Endothelial cell (in vitro differentiated cells): ENCODE results near the gene FDPS. TPM values are rescaled to one million over a fixed set of nuclear protein-coding genes. Genes with fewer than 3 reads are reported as not detected.

Experiments used
- DNase-seq: peaks from one replicate; pipeline ENCODE4 v3.0.0; 2021; ENCODE audit warnings: low spot score
- H3K27ac Mint-ChIP-seq: one replicate; pipeline ENCODE4 v1.8.0; 2021; ENCODE audit warnings: mixed read lengths, inconsistent platforms; ENCODE audit not compliant: unreplicated experiment
- H3K27me3 Mint-ChIP-seq: one replicate; pipeline ENCODE4 v1.8.0; 2021; ENCODE audit warnings: mild to moderate bottlenecking, moderate library complexity, mixed read lengths, inconsistent platforms; ENCODE audit not compliant: unreplicated experiment
- H3K36me3 Mint-ChIP-seq: one replicate; pipeline ENCODE4 v1.8.0; 2021; ENCODE audit warnings: mild to moderate bottlenecking, low read depth, mixed read lengths, inconsistent platforms; ENCODE audit not compliant: unreplicated experiment
- H3K4me1 Mint-ChIP-seq: one replicate; pipeline ENCODE4 v1.8.0; 2021; ENCODE audit warnings: mild to moderate bottlenecking, mixed read lengths, inconsistent platforms; ENCODE audit not compliant: unreplicated experiment
- H3K4me3 Mint-ChIP-seq: one replicate; pipeline ENCODE4 v1.8.0; 2021; ENCODE audit warnings: mild to moderate bottlenecking, mixed read lengths, inconsistent platforms; ENCODE audit not compliant: unreplicated experiment
- H3K9me3 Mint-ChIP-seq: one replicate; pipeline ENCODE4 v1.8.0; 2021; ENCODE audit warnings: mixed read lengths, inconsistent platforms; ENCODE audit not compliant: unreplicated experiment
- total RNA-seq: library from RNA; stranded (reverse); fragmentation: NEBNext Ultra II Directional; extraction: Animal tissue kit (Norgen Biotek cat#: 25700); gene quantifications from one replicate; pipeline ENCODE4 v1.2.1, GENCODE V29; 2021; ENCODE audit not compliant: unreplicated experiment
- TF ChIP-seq, protein P1 (sequence below): fragments of 200-600 bp; sonication (generic); IDR thresholded peaks from one replicate; pipeline ENCODE4 v1.5.0; 2021; ENCODE audit warnings: antibody characterized with exemption; ENCODE audit not compliant: unreplicated experiment

The FDPS gene
- total RNA-seq, 1 donor from 2014 or later = 540 TPM

DNA sequence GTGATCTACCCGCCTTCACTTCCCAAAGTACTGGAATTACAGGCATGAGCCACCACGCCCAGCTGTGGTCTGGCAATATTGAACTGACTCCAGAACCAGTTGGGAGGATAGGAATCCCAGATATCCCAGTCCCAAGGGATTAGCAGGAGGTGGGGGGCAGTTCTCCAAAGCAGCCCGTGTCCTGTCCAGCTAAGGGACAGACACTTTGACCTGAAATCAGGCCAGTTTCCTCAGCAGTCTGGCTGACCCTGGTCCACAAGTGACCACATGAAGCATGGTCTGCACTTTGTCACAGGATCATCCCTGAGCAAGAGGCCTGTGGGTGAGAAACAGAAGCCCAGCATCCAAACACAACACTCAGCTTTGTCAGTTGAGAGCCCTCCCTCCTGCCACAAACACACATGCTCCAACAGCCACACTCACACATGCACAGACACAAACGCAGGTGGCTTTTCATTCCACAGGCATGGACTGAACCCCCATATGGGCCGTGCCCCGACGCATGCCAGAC, 2.7 kb upstream of the FDPS start:
- Mint-ChIP-seq H3K9me3 (no peaks in the 10 kb centered on the region), H3K27me3 (peaks cover 31% of the 10 kb centered on the region), H3K36me3 (peaks cover 18% of the 10 kb centered on the region), H3K4me3 (no peak overlapping the region), H3K27ac (no peak overlapping the region), H3K4me1 (peaks cover 28% of the 10 kb centered on the region)
- DNase-seq = no peak
- TF ChIP-seq, protein P1, sequence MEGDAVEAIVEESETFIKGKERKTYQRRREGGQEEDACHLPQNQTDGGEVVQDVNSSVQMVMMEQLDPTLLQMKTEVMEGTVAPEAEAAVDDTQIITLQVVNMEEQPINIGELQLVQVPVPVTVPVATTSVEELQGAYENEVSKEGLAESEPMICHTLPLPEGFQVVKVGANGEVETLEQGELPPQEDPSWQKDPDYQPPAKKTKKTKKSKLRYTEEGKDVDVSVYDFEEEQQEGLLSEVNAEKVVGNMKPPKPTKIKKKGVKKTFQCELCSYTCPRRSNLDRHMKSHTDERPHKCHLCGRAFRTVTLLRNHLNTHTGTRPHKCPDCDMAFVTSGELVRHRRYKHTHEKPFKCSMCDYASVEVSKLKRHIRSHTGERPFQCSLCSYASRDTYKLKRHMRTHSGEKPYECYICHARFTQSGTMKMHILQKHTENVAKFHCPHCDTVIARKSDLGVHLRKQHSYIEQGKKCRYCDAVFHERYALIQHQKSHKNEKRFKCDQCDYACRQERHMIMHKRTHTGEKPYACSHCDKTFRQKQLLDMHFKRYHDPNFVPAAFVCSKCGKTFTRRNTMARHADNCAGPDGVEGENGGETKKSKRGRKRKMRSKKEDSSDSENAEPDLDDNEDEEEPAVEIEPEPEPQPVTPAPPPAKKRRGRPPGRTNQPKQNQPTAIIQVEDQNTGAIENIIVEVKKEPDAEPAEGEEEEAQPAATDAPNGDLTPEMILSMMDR = no peak

DNA sequence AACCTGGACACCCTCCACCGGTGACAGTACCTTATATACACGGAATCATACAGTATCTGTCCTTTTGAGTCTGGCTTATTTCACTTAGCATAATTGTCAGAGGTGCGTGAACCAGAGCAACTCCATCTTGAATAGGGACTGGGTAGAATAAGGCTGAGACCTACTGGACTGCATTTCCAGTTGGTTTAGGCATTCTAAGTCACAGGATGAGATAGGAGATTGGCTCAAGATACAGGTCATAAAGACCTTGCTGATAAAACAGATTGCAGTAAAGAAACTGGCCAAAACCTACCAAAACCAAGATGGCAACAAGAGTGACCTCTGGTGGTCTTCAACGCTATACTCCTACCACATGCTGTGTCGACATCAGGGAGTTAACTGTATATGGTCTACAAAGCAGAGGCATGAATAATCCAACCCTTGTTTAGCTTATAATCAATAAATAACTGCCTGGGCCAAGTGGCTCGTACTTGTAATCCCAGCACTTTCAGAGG, 1.4 kb upstream of the FDPS start:
- no peak for DNase-seq
- H3K27ac Mint-ChIP-seq = peak overlapping the region; percentile 24
- H3K4me3 Mint-ChIP-seq = peak overlapping the region; percentile 73

DNA sequence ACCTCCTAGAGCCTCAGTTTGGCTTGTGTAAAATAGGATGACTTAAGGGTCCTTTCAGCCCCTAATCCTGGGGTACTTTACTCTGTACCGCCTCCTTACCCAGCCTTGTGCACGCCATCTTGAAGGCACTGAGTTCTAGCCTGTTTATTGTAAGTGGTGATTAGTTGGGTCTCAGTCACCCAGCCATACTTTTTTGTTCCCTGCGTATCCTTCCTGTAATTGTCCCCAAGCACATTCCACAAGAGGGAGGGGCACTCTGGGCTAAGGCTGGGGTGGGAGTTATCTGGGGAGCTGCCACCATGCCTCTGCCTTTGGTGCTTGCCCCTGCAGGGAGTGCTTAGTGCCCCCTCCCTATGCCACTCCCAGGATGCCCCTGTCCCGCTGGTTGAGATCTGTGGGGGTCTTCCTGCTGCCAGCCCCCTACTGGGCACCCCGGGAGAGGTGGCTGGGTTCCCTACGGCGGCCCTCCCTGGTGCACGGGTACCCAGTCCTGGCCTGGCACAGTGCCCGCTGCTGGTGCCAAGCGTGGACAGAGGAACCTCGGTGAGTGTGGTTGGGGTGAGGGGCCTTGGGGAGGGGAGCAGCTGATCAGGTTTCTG, 856 bp downstream of the FDPS start:
- Mint-ChIP-seq H3K4me1 (peaks cover 45% of the 10 kb centered on the region), H3K4me3 (peak overlapping the region; percentile 99), H3K27ac (peak overlapping the region; percentile 100), H3K36me3 (peaks cover 29% of the 10 kb centered on the region), H3K9me3 (no peaks in the 10 kb centered on the region), H3K27me3 (peaks cover 32% of the 10 kb centered on the region)
- peak; percentile 41 for DNase-seq
- TF ChIP-seq, protein P1 = peak; percentile 12

More for the DNA sequence above, 1.4 kb upstream of the FDPS start:
- Mint-ChIP-seq H3K36me3 (peaks cover 19% of the 10 kb centered on the region), H3K27me3 (peaks cover 36% of the 10 kb centered on the region), H3K9me3 (no peaks in the 10 kb centered on the region), H3K4me1 (peaks cover 33% of the 10 kb centered on the region)
- TF ChIP-seq, protein P1 = peak; percentile 25

DNA sequence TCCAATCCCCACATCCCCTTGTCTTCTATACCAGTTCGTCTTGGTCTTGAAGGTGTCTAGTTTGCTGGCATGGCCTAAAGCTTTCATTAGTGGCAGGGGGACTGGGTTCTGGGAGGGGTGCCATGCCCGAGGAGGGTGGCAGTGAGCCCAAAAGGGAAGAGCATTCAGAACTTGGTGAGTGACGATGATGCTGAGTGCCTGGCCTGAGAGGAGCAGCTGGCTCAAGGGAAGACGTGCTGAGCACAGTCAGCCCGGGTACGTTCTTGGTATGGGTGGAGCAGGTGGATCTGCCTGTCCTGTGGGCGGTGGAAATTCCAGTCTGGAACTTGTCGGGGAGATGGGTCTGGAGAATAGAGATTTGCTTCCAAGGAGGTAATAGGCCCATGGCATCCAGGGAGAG, 4.6 kb downstream of the FDPS start:
- peaks cover 26% of the 10 kb centered on the region for H3K27me3 Mint-ChIP-seq
- peaks cover 44% of the 10 kb centered on the region for H3K36me3 Mint-ChIP-seq
- H3K4me3 Mint-ChIP-seq = peak overlapping the region; percentile 54
- DNase-seq = no peak
- peak overlapping the region; percentile 21 for H3K27ac Mint-ChIP-seq
- TF ChIP-seq, protein P1 = no peak
- no peaks in the 10 kb centered on the region for H3K9me3 Mint-ChIP-seq
- H3K4me1 Mint-ChIP-seq = peaks cover 50% of the 10 kb centered on the region

DNA sequence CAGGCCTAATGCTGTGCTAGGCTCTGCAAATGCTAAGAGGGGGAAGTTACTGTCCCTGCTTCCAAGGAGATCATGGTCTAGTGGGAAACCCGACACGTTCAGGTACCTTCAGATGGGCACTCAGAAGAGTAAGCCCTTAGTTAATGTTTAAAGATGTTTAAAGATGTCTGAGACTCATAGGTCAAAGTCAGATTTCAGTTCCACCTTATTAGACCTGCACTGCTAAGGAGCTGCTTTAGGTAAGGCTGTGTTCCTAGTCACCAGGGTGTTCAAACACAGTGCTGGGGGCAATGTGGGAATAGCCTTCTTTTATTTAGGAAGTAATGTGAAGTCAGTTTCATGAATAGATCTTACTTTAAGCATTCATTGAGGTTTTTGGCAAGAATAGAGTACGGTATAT, 8.3 kb downstream of the FDPS start:
- no peaks in the 10 kb centered on the region for H3K9me3 Mint-ChIP-seq
- H3K27ac Mint-ChIP-seq = no peak overlapping the region
- peaks cover 6% of the 10 kb centered on the region for H3K27me3 Mint-ChIP-seq
- TF ChIP-seq, protein P1 = no peak
- peaks cover 40% of the 10 kb centered on the region for H3K36me3 Mint-ChIP-seq
- H3K4me3 Mint-ChIP-seq = peak overlapping the region; percentile 44
- DNase-seq = no peak
- peaks cover 50% of the 10 kb centered on the region for H3K4me1 Mint-ChIP-seq
